Lung (tissue), 12 donors: ENCODE results near the gene UGT1A5. TPM values are rescaled to one million over a fixed set of nuclear protein-coding genes. Genes with fewer than 3 reads are reported as not detected.

Source experiments
- ATAC-seq: fragments of 200-7000 bp; cut with Tn5 transposase; one replicate; pipeline ENCODE4 v1.9.1; 2020; ENCODE audit warnings: moderate number of reproducible peaks; ENCODE audit not compliant: insufficient read depth, low FRiP score
- DNase-seq, 3 donors: peaks; one replicate each; pipeline ENCODE4 v3.0.0-alpha.2; 2013 to 2017
- H3K27ac ChIP-seq, 2 donors: one replicate each; pipeline ENCODE4 v1.5.1; 2013; ENCODE audit warnings: mild to moderate bottlenecking in 2 of 2, moderate library complexity in 2 of 2, control low read depth in 1 of 2, inconsistent platforms in 1 of 2, low read depth in 1 of 2, low read length in 1 of 2
- H3K27me3 ChIP-seq, 3 donors: one replicate each; pipeline ENCODE4 v1.5.1; 2013; ENCODE audit warnings: low read length in 2 of 3; ENCODE audit not compliant: control insufficient read depth in 3 of 3, insufficient read depth in 3 of 3
- H3K36me3 ChIP-seq, 4 donors: one replicate each; pipeline ENCODE4 v1.5.1; 2013; ENCODE audit warnings: low read length in 4 of 4, mild to moderate bottlenecking in 1 of 4, moderate library complexity in 1 of 4; ENCODE audit not compliant: control insufficient read depth in 4 of 4, insufficient read depth in 4 of 4
- H3K4me1 ChIP-seq, 5 donors: one replicate each; pipeline ENCODE4 v1.5.1; 2013; ENCODE audit warnings: low read length in 5 of 5, mild to moderate bottlenecking in 2 of 5, moderate library complexity in 1 of 5; ENCODE audit not compliant: control insufficient read depth in 5 of 5, insufficient read depth in 5 of 5
- H3K4me3 ChIP-seq: one replicate; pipeline ENCODE4 v1.5.1; 2013; ENCODE audit warnings: mild to moderate bottlenecking, control low read depth, moderate library complexity
- H3K9ac ChIP-seq, 2 donors: one replicate each; pipeline ENCODE4 v1.5.1; 2013; ENCODE audit warnings: low read length in 2 of 2, control low read depth in 1 of 2; ENCODE audit not compliant: insufficient read depth in 1 of 2
- H3K9me3 ChIP-seq, 4 donors: one replicate each; pipeline ENCODE4 v1.5.1; 2013; ENCODE audit warnings: low read length in 3 of 4, mild to moderate bottlenecking in 1 of 4, moderate library complexity in 1 of 4; ENCODE audit not compliant: control insufficient read depth in 4 of 4, insufficient read depth in 3 of 4
- WGBS, 2 donors: extraction: QIAGEN DNeasy Blood & Tissue Kit; methylation state at CpG; one replicate each; pipeline ENCODE4 v1.1.7; 2013; 5-methylcytosine and 5-hydroxymethylcytosine counted together
- polyA plus RNA-seq, 2 donors: library from polyadenylated mRNA; stranded (reverse); fragments of 200-250 nt; gene quantifications; one replicate each; pipeline ENCODE4 v1.2.1, GENCODE V29; 2013
- total RNA-seq, 2 donors: library from RNA; depleted of rRNA in 1 of 2; stranded (reverse); fragments of >200 nt in 1 of 2; gene quantifications; one replicate each; pipeline ENCODE4 v1.2.1, GENCODE V29; 2014 to 2021
- TF ChIP-seq, protein P1 (sequence below): IDR thresholded peaks from 2 replicates; pipeline ENCODE4 v1.5.1; 2012; ENCODE audit warnings: mild to moderate bottlenecking; ENCODE audit errors: control extremely low read depth, extremely low read depth
- donor health status: control.
- donor health status: control.
- donor health status: Bipolar disorder and iron deficiency.
- donor health status: healthy.
- donor health status: DM: yes; HTN: yes; CAD: no.

Gene UGT1A5
- total and polyA plus RNA-seq, 4 donors: 0.34 TPM; not detected in 3

DNA sequence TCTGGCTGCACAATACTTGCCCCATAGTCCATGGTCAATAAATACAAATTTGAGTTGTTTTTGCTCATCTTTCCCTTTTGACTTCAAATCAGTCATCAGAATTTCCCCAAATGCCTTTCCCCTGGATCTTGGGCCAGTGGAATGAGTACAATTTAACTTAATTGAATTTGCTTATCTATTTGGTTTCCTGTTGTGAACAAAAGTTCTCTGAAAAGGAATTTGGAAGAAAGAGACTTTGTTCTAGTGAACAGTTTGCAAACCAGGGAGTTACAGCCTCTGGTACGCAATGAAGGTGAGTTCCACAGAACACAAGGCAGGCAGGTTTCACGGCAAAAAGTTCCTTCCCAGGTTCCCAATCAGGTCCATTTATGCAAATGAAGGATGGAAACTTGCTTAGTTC, 46.1 kb downstream of the UGT1A5 start:
- H3K4me3 ChIP-seq: no peak overlapping the region
- H3K27ac ChIP-seq: no peak overlapping the region
- no peaks in the 10 kb centered on the region for H3K36me3 ChIP-seq
- H3K9me3 ChIP-seq: peaks cover 0 to 3% (median 0%) of the 10 kb centered on the region in 4 donors
- TF ChIP-seq, protein P1, sequence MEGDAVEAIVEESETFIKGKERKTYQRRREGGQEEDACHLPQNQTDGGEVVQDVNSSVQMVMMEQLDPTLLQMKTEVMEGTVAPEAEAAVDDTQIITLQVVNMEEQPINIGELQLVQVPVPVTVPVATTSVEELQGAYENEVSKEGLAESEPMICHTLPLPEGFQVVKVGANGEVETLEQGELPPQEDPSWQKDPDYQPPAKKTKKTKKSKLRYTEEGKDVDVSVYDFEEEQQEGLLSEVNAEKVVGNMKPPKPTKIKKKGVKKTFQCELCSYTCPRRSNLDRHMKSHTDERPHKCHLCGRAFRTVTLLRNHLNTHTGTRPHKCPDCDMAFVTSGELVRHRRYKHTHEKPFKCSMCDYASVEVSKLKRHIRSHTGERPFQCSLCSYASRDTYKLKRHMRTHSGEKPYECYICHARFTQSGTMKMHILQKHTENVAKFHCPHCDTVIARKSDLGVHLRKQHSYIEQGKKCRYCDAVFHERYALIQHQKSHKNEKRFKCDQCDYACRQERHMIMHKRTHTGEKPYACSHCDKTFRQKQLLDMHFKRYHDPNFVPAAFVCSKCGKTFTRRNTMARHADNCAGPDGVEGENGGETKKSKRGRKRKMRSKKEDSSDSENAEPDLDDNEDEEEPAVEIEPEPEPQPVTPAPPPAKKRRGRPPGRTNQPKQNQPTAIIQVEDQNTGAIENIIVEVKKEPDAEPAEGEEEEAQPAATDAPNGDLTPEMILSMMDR: no peak
- no peaks in the 10 kb centered on the region for H3K4me1 ChIP-seq
- 90% methylated on average over 2 of the region's 2 CpGs for WGBS, 2 donors
- ATAC-seq (no peak), DNase-seq (no peak)
- no peaks in the 10 kb centered on the region for H3K27me3 ChIP-seq
- no peak overlapping the region for H3K9ac ChIP-seq

DNA sequence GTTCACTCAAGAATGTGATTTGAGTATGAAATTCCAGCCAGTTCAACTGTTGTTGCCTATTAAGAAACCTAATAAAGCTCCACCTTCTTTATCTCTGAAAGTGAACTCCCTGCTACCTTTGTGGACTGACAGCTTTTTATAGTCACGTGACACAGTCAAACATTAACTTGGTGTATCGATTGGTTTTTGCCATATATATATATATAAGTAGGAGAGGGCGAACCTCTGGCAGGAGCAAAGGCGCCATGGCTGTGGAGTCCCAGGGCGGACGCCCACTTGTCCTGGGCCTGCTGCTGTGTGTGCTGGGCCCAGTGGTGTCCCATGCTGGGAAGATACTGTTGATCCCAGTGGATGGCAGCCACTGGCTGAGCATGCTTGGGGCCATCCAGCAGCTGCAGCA, 47.3 kb downstream of the UGT1A5 start, which contains the start of gene UGT1A1:
Gene UGT1A1, plus strand, starts transcription at position 228 of the 400 bp plus-strand sequence. Its CDS starts 18 bp downstream, at position 246.
- ATAC-seq: no peak
- Histone ChIP-seq H3K36me3 (no peaks in the 10 kb centered on the region), H3K4me1 (no peaks in the 10 kb centered on the region), H3K27ac (no peak within 1 kb of the TSS), H3K27me3 (no peaks in the 10 kb centered on the region), H3K9ac (no peak within 1 kb of the TSS), H3K4me3 (no peak within 1 kb of the TSS), H3K9me3 (peaks cover 0 to under 1% (median 0%) of the 10 kb centered on the region in 4 donors)
- DNase-seq: no peak
- 90 to 92% methylated on average over 6 of the region's 6 CpGs for WGBS, 2 donors
- TF ChIP-seq, protein P1: no peak

DNA sequence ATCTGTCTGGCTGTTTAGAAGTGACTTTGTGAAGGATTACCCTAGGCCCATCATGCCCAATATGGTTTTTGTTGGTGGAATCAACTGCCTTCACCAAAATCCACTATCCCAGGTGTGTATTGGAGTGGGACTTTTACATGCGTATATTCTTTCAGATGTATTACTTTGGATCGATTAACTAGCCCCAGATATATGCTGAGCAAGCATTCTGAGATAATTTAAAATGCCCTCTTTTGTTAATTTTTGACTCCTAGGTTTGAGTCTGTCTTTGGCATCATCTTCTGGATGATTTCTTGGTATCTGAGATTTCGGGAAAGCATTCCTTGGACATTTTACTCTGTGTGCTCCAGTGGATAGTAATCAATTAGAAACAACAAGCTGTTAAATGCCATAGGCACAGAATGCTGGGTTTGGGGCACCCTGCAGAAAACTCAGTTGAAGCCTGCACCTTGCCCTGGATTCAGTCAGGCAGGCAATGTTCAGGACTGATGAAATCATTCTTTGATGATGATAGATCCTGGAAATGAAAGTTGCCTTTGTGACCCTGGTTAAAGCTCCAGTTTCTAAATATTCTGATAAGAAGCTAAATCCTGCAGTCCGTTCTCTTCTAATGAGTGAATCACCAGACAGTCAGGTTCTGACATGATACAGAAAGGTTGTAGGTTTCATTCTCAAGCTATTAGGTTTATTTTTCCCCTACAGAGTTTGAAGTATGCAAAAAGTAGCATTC, 48.5 kb downstream of the UGT1A5 start:
- no peaks in the 10 kb centered on the region for H3K36me3 ChIP-seq
- TF ChIP-seq, protein P1: no peak
- no peaks in the 10 kb centered on the region for H3K9me3 ChIP-seq
- ATAC-seq (no peak), DNase-seq (no peak)
- H3K27ac ChIP-seq: no peak overlapping the region
- no peak overlapping the region for H3K9ac ChIP-seq
- no peak overlapping the region for H3K4me3 ChIP-seq
- H3K27me3 ChIP-seq: no peaks in the 10 kb centered on the region
- WGBS, 2 donors: 83 to 88% methylated on average over 4 of the region's 4 CpGs
- no peaks in the 10 kb centered on the region for H3K4me1 ChIP-seq
